Measurements from ENCODE around the gene DYNLT2B. TPM values are rescaled to one million over a fixed set of nuclear protein-coding genes. Genes with fewer than 3 reads are reported as not detected.
"Not testable (repeated sequence)": the region's sequence is repeated elsewhere in the genome, so short reads cannot be mapped to it uniquely, and the experiment has no call there.

Gene DYNLT2B
- 10 to 100 TPM; 19.4 to 39.0 (median 35.7) TPM for polyA plus RNA-seq (ENCODE audit: insufficient read length in 4 of 4)

DNA sequence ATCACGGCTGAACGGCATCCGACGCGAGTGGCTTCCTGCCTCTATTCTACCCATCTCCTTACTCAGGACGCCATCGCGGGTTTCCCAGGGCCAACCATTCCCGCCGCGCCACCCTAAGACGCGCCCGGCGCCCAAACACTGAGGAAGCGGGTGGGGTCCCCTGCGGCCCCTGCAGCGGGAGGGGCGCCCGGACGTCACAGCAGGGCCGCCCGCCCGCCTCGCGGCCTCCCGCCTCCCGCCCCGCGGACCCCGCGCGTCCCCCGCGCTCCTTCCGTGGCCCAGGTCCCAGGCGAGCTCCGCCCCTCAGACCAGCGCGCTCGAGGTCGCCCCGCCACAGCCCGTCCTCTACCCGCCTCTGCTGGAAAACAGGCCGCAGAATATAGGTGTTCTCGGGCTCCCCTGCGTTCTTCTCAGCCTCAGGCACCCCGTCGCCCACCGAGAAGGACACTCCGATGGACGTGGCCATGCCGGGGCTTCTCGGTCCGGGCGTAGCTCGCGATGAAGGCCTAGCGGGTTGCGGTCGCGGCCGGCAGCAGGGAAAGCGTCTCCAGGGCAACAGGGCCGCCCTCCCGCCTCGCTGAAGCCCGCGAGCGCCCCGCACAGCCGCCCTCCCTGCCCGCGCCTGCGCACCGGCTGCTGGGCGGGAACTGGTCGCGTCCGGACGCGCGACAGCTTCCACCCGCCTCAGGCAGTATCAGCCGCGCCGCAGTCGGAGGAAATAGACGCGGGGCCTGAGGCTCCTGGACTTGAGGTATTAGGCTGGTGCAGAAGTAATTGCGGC lies at the start of gene DYNLT2B:
Gene DYNLT2B, minus strand, starts transcription at position 554 of the 781 bp plus-strand sequence. Its CDS starts 88 bp downstream, at position 466.
- peak; percentile 77 to 87 (median 82) for DNase-seq (ENCODE audit: low read depth in 4 of 4, low spot score in 3 of 4)

- DNase-seq (ENCODE audit: low read depth in 4 of 4, low spot score in 3 of 4): no peak
Measured at GRCh38 chr3:196365736-196366135, 47.7 kb upstream of the DYNLT2B start.

DNA sequence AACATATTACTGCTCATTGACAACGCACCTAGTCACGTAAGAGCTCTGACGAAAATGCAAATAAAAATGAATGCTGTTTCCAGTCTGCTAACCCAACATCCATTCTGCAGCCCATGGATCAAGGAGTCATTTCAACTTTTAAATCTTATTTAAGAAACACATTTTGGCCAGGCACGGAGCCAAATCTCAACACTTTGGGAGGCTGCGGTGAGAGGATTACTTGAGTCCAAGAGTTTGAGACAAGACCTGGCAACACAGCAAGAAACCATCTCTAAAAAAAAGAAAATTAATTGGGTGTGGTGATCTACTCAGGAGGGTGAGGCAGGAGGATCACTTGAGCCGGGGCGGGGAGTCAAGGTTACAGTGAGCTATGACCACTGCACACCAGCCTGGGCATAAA lies 42.5 kb upstream of the DYNLT2B start:
- no peak for DNase-seq (ENCODE audit: low read depth in 4 of 4, low spot score in 3 of 4)

DNA sequence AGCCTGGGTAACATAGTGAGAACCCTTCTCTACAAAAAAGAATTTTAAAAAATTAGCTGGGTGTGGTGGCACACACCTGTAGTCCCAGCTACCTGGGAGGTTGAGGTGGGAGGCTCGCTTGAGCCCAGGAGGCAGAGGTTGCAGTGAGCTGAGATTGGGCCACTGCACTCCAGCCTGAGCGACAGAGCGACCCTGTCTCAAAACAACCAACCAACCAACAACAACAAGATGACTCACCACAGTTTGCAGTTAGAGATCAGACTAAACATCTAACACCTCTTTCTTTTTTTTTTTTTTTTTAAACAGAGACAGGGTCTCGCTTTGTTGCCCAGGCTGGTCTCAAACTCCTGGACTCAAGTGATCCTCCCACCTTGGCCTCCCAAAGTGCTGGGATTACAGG lies 40.5 kb upstream of the DYNLT2B start:
- not testable (repeated sequence) for DNase-seq (ENCODE audit: low read depth in 4 of 4, low spot score in 3 of 4)

DNA sequence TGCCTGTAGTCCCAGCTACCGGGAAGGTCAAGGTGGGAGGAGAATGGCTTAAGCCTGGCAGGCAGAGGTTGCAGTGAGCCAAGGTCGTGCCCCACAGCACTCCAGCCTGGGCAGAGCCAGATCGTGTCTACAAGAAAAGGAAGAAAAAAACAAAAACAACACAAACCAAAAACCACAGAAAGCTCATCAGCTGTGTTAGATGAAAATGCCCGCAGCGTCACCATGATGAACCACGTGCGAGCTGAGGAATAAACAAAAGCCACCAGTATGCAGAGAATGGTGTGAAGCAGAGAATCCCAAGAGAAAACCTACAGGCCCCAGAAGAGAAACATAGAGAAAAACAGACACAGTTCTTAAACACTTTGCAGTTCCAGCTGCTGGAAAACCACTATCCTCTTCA lies 39.9 kb upstream of the DYNLT2B start:
- no peak for DNase-seq (ENCODE audit: low read depth in 4 of 4, low spot score in 3 of 4)

GRCh38 chr3:196356556-196356955 lies 38.5 kb upstream of the DYNLT2B start:
- DNase-seq (ENCODE audit: low read depth in 4 of 4, low spot score in 3 of 4): no peak

DNA sequence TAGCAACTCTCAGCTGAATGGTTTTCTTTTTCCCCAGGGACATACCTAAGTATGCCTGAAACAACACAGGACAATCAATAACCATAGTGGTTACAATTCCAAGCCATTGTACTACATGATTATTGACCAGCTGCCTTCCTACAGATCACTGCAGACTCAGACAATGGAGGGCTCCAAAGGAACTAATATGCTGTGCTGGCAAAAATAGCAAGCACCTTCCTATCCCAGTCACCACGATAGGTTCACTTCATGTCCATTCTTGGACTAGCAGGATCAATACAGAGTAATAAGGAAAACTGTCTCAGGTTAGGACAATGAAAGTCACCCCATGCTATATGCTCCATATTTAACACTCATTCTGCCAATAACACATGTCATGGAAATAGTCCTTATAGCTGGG lies 37.6 kb upstream of the DYNLT2B start:
- DNase-seq (ENCODE audit: low read depth in 4 of 4, low spot score in 3 of 4): no peak

GRCh38 chr3:196354132-196354531 lies 36.1 kb upstream of the DYNLT2B start:
- no peak for DNase-seq (ENCODE audit: low read depth in 4 of 4, low spot score in 3 of 4)

- DNase-seq (ENCODE audit: low read depth in 4 of 4, low spot score in 3 of 4): no peak
Measured at GRCh38 chr3:196351541-196351940, 33.5 kb upstream of the DYNLT2B start.

- DNase-seq (ENCODE audit: low read depth in 4 of 4, low spot score in 3 of 4): no peak
Measured at GRCh38 chr3:196350067-196350466, 32.0 kb upstream of the DYNLT2B start.

DNA sequence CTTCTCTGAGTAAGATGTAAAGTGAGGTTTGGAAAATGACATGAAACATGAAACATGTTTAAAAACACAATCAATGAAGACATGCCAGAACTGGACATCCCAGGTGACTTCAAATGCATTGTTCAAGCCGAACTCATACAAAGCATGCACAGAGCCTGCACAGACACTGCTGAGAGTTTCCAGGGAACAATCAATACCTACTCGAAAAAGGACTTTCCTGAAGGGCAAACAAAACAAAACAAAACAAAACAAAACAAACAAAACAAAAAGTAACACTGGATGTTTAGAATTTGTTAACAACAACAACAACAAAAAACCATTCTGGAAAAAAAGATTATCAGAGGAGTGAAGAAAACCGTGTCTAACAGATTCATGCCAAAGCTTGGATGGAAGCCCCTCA lies 30.7 kb upstream of the DYNLT2B start:
- no peak for DNase-seq (ENCODE audit: low read depth in 4 of 4, low spot score in 3 of 4)

GRCh38 chr3:196344663-196345062 lies 26.6 kb upstream of the DYNLT2B start:
- no peak for DNase-seq (ENCODE audit: low read depth in 4 of 4, low spot score in 3 of 4)

DNA sequence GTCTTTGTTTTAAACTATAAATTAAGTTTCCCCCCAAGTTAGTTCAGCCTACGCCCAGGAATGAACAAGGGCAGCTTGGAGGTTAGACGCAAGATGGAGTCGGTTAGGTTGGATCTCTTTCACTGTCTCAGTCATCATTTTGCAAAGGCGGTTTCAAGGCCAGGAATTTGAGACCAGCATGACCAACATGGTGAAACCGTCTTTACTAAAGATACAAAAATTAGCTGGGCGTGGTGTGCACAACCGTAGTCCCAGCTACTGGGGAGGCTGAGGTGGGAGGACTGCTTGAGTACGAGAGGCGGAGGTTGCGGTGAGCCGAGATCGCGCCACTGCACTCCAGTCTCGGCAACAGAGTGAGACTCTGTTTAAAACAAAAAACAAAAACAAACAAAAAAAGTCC lies 25.9 kb upstream of the DYNLT2B start:
- DNase-seq (ENCODE audit: low read depth in 4 of 4, low spot score in 3 of 4): not testable (repeated sequence)

- no peak for DNase-seq (ENCODE audit: low read depth in 4 of 4, low spot score in 3 of 4)
Measured at GRCh38 chr3:196341137-196341536, 23.1 kb upstream of the DYNLT2B start.

DNA sequence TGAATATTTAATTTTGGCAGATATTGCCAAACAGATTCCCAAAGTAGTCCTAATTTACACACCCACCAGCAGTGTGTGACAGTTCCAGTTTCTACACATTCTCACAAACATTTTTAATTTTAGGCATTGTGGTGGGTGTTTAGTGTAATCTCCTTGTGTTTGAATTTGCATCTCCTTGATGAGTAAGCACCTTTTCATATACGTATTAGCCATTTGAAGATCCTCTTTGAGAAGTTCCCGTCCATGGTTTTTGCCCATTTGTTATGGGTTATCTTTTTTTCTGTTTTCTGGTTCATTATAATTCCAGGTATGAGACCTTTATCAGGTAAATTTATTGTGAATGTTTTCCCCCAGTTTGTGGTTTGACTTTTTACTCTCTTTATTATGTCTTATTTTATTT lies 22.4 kb upstream of the DYNLT2B start:
- no peak for DNase-seq (ENCODE audit: low read depth in 4 of 4, low spot score in 3 of 4)

DNA sequence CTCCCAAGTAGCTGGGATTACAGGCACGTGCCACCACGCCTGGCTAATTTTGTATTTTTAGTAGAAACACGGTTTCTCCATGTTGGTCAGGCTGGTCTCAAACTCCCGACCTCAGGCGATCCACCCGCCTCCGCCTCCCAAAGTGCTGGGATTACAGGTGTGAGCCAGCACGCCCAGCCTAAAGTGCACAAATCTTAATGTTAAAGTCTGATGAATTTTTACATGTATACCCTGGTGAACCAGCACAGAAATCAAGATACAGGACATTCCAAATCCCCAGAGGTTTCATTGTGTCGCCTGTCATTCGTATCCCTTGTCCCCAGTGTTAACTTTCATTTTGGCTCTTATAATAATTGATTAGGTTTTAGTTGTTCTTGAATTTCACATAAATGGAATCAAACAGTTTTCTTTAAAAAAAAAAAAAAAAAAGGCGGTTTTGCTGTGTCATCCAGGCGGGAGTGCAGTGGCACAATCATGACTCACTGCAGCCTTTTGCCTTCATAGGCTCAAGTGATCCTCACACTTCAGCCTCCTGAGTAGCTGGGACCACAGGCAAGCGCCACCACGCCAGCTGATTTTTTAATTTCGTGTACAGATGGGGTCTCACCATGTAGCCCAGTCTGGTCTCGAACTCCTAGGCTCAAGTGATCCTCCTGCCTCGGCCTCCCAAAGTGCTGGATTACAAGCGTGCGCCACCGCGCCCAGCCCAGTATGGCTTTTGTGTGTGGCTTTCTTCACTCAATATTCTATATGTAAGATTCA lies 21.6 kb upstream of the DYNLT2B start:
- DNase-seq (ENCODE audit: low read depth in 4 of 4, low spot score in 3 of 4): no peak

GRCh38 chr3:196339044-196339443 lies 21.0 kb upstream of the DYNLT2B start:
- no peak for DNase-seq (ENCODE audit: low read depth in 4 of 4, low spot score in 3 of 4)

- no peak for DNase-seq (ENCODE audit: low read depth in 4 of 4, low spot score in 3 of 4)
Measured at GRCh38 chr3:196336319-196337145, 18.5 kb upstream of the DYNLT2B start.

GRCh38 chr3:196335503-196335948 lies 17.5 kb upstream of the DYNLT2B start:
- DNase-seq (ENCODE audit: low read depth in 4 of 4, low spot score in 3 of 4): no peak

DNA sequence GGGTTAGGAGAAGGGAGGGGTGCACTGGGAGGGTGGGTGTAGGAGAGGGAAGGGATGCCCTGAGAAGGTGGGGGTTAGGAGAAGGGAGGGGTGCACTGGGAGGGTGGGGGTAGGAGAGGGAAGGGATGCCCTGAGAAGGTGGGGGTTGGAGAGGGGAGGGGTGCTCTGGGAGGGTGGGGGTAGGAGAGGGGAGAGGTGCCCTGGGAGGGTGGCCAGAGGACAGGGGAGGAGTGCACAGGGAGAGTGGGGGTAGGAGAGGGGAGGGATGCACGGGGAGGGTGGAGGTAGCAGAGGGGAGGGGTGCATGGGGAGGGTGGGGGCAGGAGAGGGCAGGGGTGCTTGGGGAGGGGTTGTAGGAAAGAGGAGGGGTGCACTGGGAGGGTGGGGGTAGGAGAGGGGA lies 16.9 kb upstream of the DYNLT2B start:
- no peak for DNase-seq (ENCODE audit: low read depth in 4 of 4, low spot score in 3 of 4)

GRCh38 chr3:196332168-196332567 lies 14.1 kb upstream of the DYNLT2B start:
- DNase-seq (ENCODE audit: low read depth in 4 of 4, low spot score in 3 of 4): no peak

All from left renal pelvis (tissue), 4 donors.